ENCODE results near the gene SMYD3. TPM values are rescaled to one million over a fixed set of nuclear protein-coding genes. Genes with fewer than 3 reads are reported as not detected.
"Not testable (repeated sequence)": the region's sequence is repeated elsewhere in the genome, so short reads cannot be mapped to it uniquely, and the experiment has no call there.

The SMYD3 gene
- total RNA-seq, 1 experiment from 2014 or later: 29.6 TPM

GRCh38 chr1:246077476-246077875 lies 429.6 kb downstream of the SMYD3 start:
- Histone ChIP-seq H3F3A (ENCODE audit: insufficient read depth, low read depth) (no peaks in the 10 kb centered on the region), H3K36me3 (ENCODE audit: low read depth) (no peaks in the 10 kb centered on the region), H3K27ac (no peak overlapping the region), H3K4me2 (no peak overlapping the region), H4K20me1 (ENCODE audit: insufficient read depth) (no peaks in the 10 kb centered on the region), H3K79me2 (ENCODE audit: low read depth) (no peaks in the 10 kb centered on the region), H3K4me3 (no peak overlapping the region), H3K9me3 (ENCODE audit: insufficient read depth, low read depth) (no peaks in the 10 kb centered on the region), H2AFZ (no peak overlapping the region), H3K9me2 (ENCODE audit: insufficient read depth) (no peaks in the 10 kb centered on the region), H3K4me1 (replicated peaks; ENCODE audit: insufficient read depth) (no peaks in the 10 kb centered on the region), H3K27me3 (ENCODE audit: insufficient read depth, low read depth) (no peaks in the 10 kb centered on the region)
- CTCF ChIA-PET: no interaction called here
- no peak for DNase-seq
- TF ChIP-seq EZH2 (IDR thresholded peaks at IDR 0.05; ENCODE audit: low read depth) (no peak), CTCF (conservative IDR thresholded peaks at IDR 0.05) (no peak)
- POLR2A ChIA-PET (ENCODE audit: unreplicated experiment): no interaction called here
- intact Hi-C loops (cut with micrococcal nuclease; ENCODE audit: unreplicated experiment): no loop called here
- BruUV-seq (replicated peaks): no TSS peak

- POLR2A ChIA-PET (ENCODE audit: unreplicated experiment): interaction anchor here (0.7 kb wide), 1 partner anchor 635 kb away, joined by 5 read pairs; no protein-coding TSS in a partner anchor
- TF ChIP-seq CTCF (conservative IDR thresholded peaks at IDR 0.05): no peak
- no peak for TF ChIP-seq EZH2 (IDR thresholded peaks at IDR 0.05; ENCODE audit: low read depth)
Observed at GRCh38 chr1:246074421-246074820, 432.7 kb downstream of the SMYD3 start.

GRCh38 chr1:246072456-246072955 lies 434.6 kb downstream of the SMYD3 start:
- ChIA-PET POLR2A (ENCODE audit: unreplicated experiment) (no interaction called here), CTCF (no interaction called here)
- H3K79me2 ChIP-seq (ENCODE audit: low read depth): no peaks in the 10 kb centered on the region
- intact Hi-C loops (cut with micrococcal nuclease; ENCODE audit: unreplicated experiment): no loop called here
- no peaks in the 10 kb centered on the region for H3K4me1 ChIP-seq (replicated peaks; ENCODE audit: insufficient read depth)
- no TSS peak for BruUV-seq (replicated peaks)
- H3K36me3 ChIP-seq (ENCODE audit: low read depth): no peaks in the 10 kb centered on the region
- DNase-seq: no peak
- H2AFZ ChIP-seq: no peak overlapping the region
- H3F3A ChIP-seq (ENCODE audit: insufficient read depth, low read depth): no peaks in the 10 kb centered on the region
- no peaks in the 10 kb centered on the region for H4K20me1 ChIP-seq (ENCODE audit: insufficient read depth)
- no peaks in the 10 kb centered on the region for H3K9me3 ChIP-seq (ENCODE audit: insufficient read depth, low read depth)
- H3K27me3 ChIP-seq (ENCODE audit: insufficient read depth, low read depth): no peaks in the 10 kb centered on the region
- no peak overlapping the region for H3K4me2 ChIP-seq
- no peak overlapping the region for H3K27ac ChIP-seq
- TF ChIP-seq EZH2 (IDR thresholded peaks at IDR 0.05; ENCODE audit: low read depth): no peak
- TF ChIP-seq CTCF (conservative IDR thresholded peaks at IDR 0.05): no peak
- no peaks in the 10 kb centered on the region for H3K9me2 ChIP-seq (ENCODE audit: insufficient read depth)
- no peak overlapping the region for H3K4me3 ChIP-seq

More at GRCh38 chr1:246074421-246074820, 432.7 kb downstream of the SMYD3 start:
- Histone ChIP-seq H2AFZ (no peak overlapping the region), H3K27me3 (ENCODE audit: insufficient read depth, low read depth) (no peaks in the 10 kb centered on the region), H3K9me2 (ENCODE audit: insufficient read depth) (no peaks in the 10 kb centered on the region), H3K36me3 (ENCODE audit: low read depth) (no peaks in the 10 kb centered on the region), H4K20me1 (ENCODE audit: insufficient read depth) (no peaks in the 10 kb centered on the region), H3K4me1 (replicated peaks; ENCODE audit: insufficient read depth) (no peaks in the 10 kb centered on the region), H3K27ac (no peak overlapping the region), H3K4me2 (no peak overlapping the region), H3F3A (ENCODE audit: insufficient read depth, low read depth) (no peaks in the 10 kb centered on the region), H3K79me2 (ENCODE audit: low read depth) (no peaks in the 10 kb centered on the region), H3K9me3 (ENCODE audit: insufficient read depth, low read depth) (no peaks in the 10 kb centered on the region), H3K4me3 (no peak overlapping the region)
- BruUV-seq (replicated peaks): no TSS peak
- CTCF ChIA-PET: no interaction called here
- intact Hi-C loops (cut with micrococcal nuclease; ENCODE audit: unreplicated experiment): no loop called here
- DNase-seq: no peak

DNA sequence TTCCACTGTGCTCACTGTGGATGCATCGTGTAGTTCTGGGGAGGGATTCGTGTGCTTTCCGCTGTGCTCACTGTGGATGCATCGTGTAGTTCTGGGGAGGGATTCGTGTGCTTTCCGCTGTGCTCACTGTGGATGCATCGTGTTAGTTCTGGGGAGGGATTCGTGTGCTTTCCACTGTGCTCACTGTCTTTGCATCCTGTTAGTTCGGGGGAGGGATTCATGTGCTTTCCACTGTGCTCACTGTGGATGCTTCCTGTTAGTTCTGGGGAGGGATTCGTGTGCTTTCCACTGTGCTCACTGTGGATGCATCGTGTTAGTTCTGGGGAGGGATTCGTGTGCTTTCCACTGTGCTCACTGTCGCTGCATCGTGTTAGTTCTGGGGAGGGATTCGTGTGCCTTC lies 435.1 kb downstream of the SMYD3 start:
- BruUV-seq (replicated peaks); H3F3A ChIP-seq (ENCODE audit: insufficient read depth, low read depth); H3K4me3 ChIP-seq; POLR2A ChIA-PET (ENCODE audit: unreplicated experiment); H3K27ac ChIP-seq; H3K79me2 ChIP-seq (ENCODE audit: low read depth); CTCF ChIA-PET; H3K4me1 ChIP-seq (replicated peaks; ENCODE audit: insufficient read depth); H2AFZ ChIP-seq; H4K20me1 ChIP-seq (ENCODE audit: insufficient read depth); DNase-seq; H3K27me3 ChIP-seq (ENCODE audit: insufficient read depth, low read depth); H3K36me3 ChIP-seq (ENCODE audit: low read depth); intact Hi-C loops (cut with micrococcal nuclease; ENCODE audit: unreplicated experiment); H3K4me2 ChIP-seq; H3K9me3 ChIP-seq (ENCODE audit: insufficient read depth, low read depth); H3K9me2 ChIP-seq (ENCODE audit: insufficient read depth): not testable (repeated sequence)

GRCh38 chr1:246071561-246071960 lies 435.5 kb downstream of the SMYD3 start:
- H3K27me3 ChIP-seq (ENCODE audit: insufficient read depth, low read depth); H3K4me3 ChIP-seq; H3K4me2 ChIP-seq; intact Hi-C loops (cut with micrococcal nuclease; ENCODE audit: unreplicated experiment); POLR2A ChIA-PET (ENCODE audit: unreplicated experiment); H3K27ac ChIP-seq; CTCF ChIA-PET; BruUV-seq (replicated peaks); H3K9me3 ChIP-seq (ENCODE audit: insufficient read depth, low read depth); H3K79me2 ChIP-seq (ENCODE audit: low read depth); H3F3A ChIP-seq (ENCODE audit: insufficient read depth, low read depth); H3K9me2 ChIP-seq (ENCODE audit: insufficient read depth); H3K36me3 ChIP-seq (ENCODE audit: low read depth); H3K4me1 ChIP-seq (replicated peaks; ENCODE audit: insufficient read depth); H4K20me1 ChIP-seq (ENCODE audit: insufficient read depth); DNase-seq; H2AFZ ChIP-seq: not testable (repeated sequence)
